MCF 10A (cell line): ENCODE results near the gene CHST9. TPM values are rescaled to one million over a fixed set of nuclear protein-coding genes. Genes with fewer than 3 reads are reported as not detected.

Experiments
- BruUV-seq: library from RNA; stranded (reverse); fragments of 400-500 nt; replicated peaks from 2 replicates; lab custom pipeline; 2021; lab: Mats Ljungman, UMichigan
- CTCF ChIA-PET: fragments of 300-600 bp; sonication (Branson Sonifier 250); formaldehyde crosslinking; extraction: SDS; loops from one replicate; lab custom pipeline; 2021; ENCODE audit warnings: antibody characterized with exemption, inconsistent platforms; lab: Yijun Ruan, JAX
- POLR2A ChIA-PET: fragments of 300-600, 350-650 bp; sonication (Branson Sonifier 250); formaldehyde crosslinking; extraction: SDS; loops from one replicate; lab custom pipeline; 2020; ENCODE audit warnings: antibody characterized with exemption, inconsistent platforms; lab: Yijun Ruan, JAX
- DNase-seq: peaks from one replicate; pipeline ENCODE4 v3.0.0-alpha.2; 2018; ENCODE audit not compliant: unreplicated experiment
- H3K27ac Mint-ChIP-seq: one replicate; pipeline ENCODE4 v1.8.0; 2022; ENCODE audit warnings: mild to moderate bottlenecking, low read depth, mixed read lengths; ENCODE audit not compliant: unreplicated experiment
- H3K27me3 Mint-ChIP-seq: one replicate; pipeline ENCODE4 v1.8.0; 2022; ENCODE audit warnings: mixed read lengths; ENCODE audit not compliant: insufficient read depth, unreplicated experiment
- H3K36me3 Mint-ChIP-seq: one replicate; pipeline ENCODE4 v1.8.0; 2022; ENCODE audit warnings: mild to moderate bottlenecking, moderate library complexity, mixed read lengths; ENCODE audit not compliant: insufficient read depth, unreplicated experiment
- H3K4me1 Mint-ChIP-seq: one replicate; pipeline ENCODE4 v1.8.0; 2022; ENCODE audit warnings: mixed read lengths; ENCODE audit not compliant: insufficient read depth, unreplicated experiment
- H3K4me3 Mint-ChIP-seq: one replicate; pipeline ENCODE4 v1.8.0; 2022; ENCODE audit warnings: mild to moderate bottlenecking, moderate library complexity, mixed read lengths; ENCODE audit not compliant: unreplicated experiment
- H3K9me3 Mint-ChIP-seq: one replicate; pipeline ENCODE4 v1.8.0; 2022; ENCODE audit warnings: mixed read lengths; ENCODE audit not compliant: unreplicated experiment
- CTCF ChIP-seq: fragments of 200-600 bp; IDR thresholded peaks from one replicate; pipeline ENCODE4 v1.8.0; 2022; ENCODE audit warnings: antibody characterized with exemption, mild to moderate bottlenecking; ENCODE audit not compliant: unreplicated experiment
- intact Hi-C: fragments of 100-400 bp; cut with micrococcal nuclease; formaldehyde crosslinking; loops from 2 replicates; pipeline ENCODE4 v1.14.1; 2022
- total RNA-seq: library from RNA; stranded (reverse); gene quantifications from 2 replicates; pipeline ENCODE4 v1.2.3, GENCODE V29; 2022

The CHST9 gene
- total RNA-seq, 1 experiment from 2014 or later = not detected

- no TSS peak for BruUV-seq
- Mint-ChIP-seq H3K27ac (no peak overlapping the region), H3K4me1 (peaks cover 6% of the 10 kb centered on the region)
These were observed 265.9 kb downstream of the CHST9 start for GRCh38 chr18:26919201-26919600.

GRCh38 chr18:26911840-26912239 is 273.3 kb downstream of the CHST9 start:
- ChIA-PET POLR2A (no interaction called here), CTCF (no interaction called here)
- peaks cover 9% of the 10 kb centered on the region for H3K9me3 Mint-ChIP-seq
- H3K27ac Mint-ChIP-seq = no peak overlapping the region
- DNase-seq = no peak
- peaks cover 6% of the 10 kb centered on the region for H3K4me1 Mint-ChIP-seq
- BruUV-seq = no TSS peak
- H3K36me3 Mint-ChIP-seq = no peaks in the 10 kb centered on the region
- no peak overlapping the region for H3K4me3 Mint-ChIP-seq
- intact Hi-C loops = no loop called here
- H3K27me3 Mint-ChIP-seq = peaks cover 22% of the 10 kb centered on the region
- TF ChIP-seq CTCF = no peak

More at GRCh38 chr18:26919201-26919600, 265.9 kb downstream of the CHST9 start:
- TF ChIP-seq CTCF = no peak
- intact Hi-C loops = no loop called here
- no peak for DNase-seq
- no peaks in the 10 kb centered on the region for H3K36me3 Mint-ChIP-seq
- peaks cover 9% of the 10 kb centered on the region for H3K27me3 Mint-ChIP-seq
- no peak overlapping the region for H3K4me3 Mint-ChIP-seq
- peaks cover 7% of the 10 kb centered on the region for H3K9me3 Mint-ChIP-seq
- ChIA-PET POLR2A (no interaction called here), CTCF (no interaction called here)

GRCh38 chr18:26909599-26910290 is 275.4 kb downstream of the CHST9 start:
- ChIA-PET CTCF (no interaction called here), POLR2A (no interaction called here)
- no peak for TF ChIP-seq CTCF
- DNase-seq = peak; percentile 34
- BruUV-seq = no TSS peak
- Mint-ChIP-seq H3K27ac (no peak overlapping the region), H3K27me3 (peaks cover 24% of the 10 kb centered on the region), H3K4me3 (no peak overlapping the region), H3K36me3 (no peaks in the 10 kb centered on the region), H3K9me3 (peaks cover 9% of the 10 kb centered on the region), H3K4me1 (peaks cover 6% of the 10 kb centered on the region)
- intact Hi-C loops = no loop called here

GRCh38 chr18:26908906-26909305 is 276.2 kb downstream of the CHST9 start:
- ChIA-PET CTCF (no interaction called here), POLR2A (no interaction called here)
- peaks cover 6% of the 10 kb centered on the region for H3K4me1 Mint-ChIP-seq
- no peak for DNase-seq
- H3K36me3 Mint-ChIP-seq = no peaks in the 10 kb centered on the region
- no TSS peak for BruUV-seq
- peaks cover 15% of the 10 kb centered on the region for H3K9me3 Mint-ChIP-seq
- no peak overlapping the region for H3K27ac Mint-ChIP-seq
- no peak overlapping the region for H3K4me3 Mint-ChIP-seq
- intact Hi-C loops = no loop called here
- H3K27me3 Mint-ChIP-seq = peaks cover 16% of the 10 kb centered on the region
- TF ChIP-seq CTCF = no peak
